K562 (cell line): ENCODE measurements around the gene NLK. TPM values are rescaled to one million over a fixed set of nuclear protein-coding genes. Genes with fewer than 3 reads are reported as not detected.

Experiments
- ADNP ChIP-seq: fragments of 200-800 bp; sonication (Bioruptor generic); IDR thresholded peaks from 2 replicates; pipeline ENCODE4 v1.6.1; 2016; ENCODE audit warnings: missing genetic modification characterization, missing compliant biosample characterization
- GTF2F1 ChIP-seq: IDR thresholded peaks from 2 replicates; pipeline ENCODE4 v1.6.1; 2011; ENCODE audit warnings: low read depth, low read length, improper control_type of control experiment
- HDAC8 ChIP-seq: fragments of 450-650 bp; IDR thresholded peaks from 2 replicates; pipeline ENCODE4 v1.6.1; 2016; ENCODE audit warnings: mild to moderate bottlenecking, missing genetic modification characterization, moderate library complexity, missing compliant biosample characterization
- HIVEP1 ChIP-seq: fragments of 250-450 bp; sonication (Bioruptor Pico); IDR thresholded peaks from 2 replicates; pipeline ENCODE4 v1.4.0; 2020; ENCODE audit warnings: mild to moderate bottlenecking
- KLF1 ChIP-seq: fragments of 450-650 bp; IDR thresholded peaks from 2 replicates; pipeline ENCODE4 v1.6.1; 2016; ENCODE audit warnings: missing genetic modification characterization, missing compliant biosample characterization
- MIER1 ChIP-seq: fragments of 450-650 bp; IDR thresholded peaks from 2 replicates; pipeline ENCODE4 v1.6.1; 2016; ENCODE audit warnings: antibody characterized with exemption, mild to moderate bottlenecking, low read depth
- SMAD4 ChIP-seq: fragments of 250-450 bp; sonication (Bioruptor Pico); conservative IDR thresholded peaks from 2 replicates; pipeline ENCODE4 v1.8.0; 2021; ENCODE audit warnings: inconsistent platforms, mild to moderate bottlenecking, moderate library complexity
- SNIP1 ChIP-seq: fragments of 450-650 bp; IDR thresholded peaks from 2 replicates; pipeline ENCODE4 v1.7.1; 2017; ENCODE audit warnings: low read depth, mild to moderate bottlenecking
- XRCC4 ChIP-seq: IDR thresholded peaks from one replicate; pipeline ENCODE4 v1.6.1; 2011; ENCODE audit not compliant: insufficient read depth, insufficient read length; ENCODE audit errors: extremely low read depth
- ZBTB8A ChIP-seq: fragments of 450-650 bp; IDR thresholded peaks from 2 replicates; pipeline ENCODE4 v1.6.1; 2018; ENCODE audit warnings: mild to moderate bottlenecking, moderate library complexity; ENCODE audit not compliant: partially characterized antibody
- ZNF232 ChIP-seq: sonication (generic); formaldehyde crosslinking; IDR thresholded peaks from 2 replicates; pipeline ENCODE4 v1.8.0; 2022; ENCODE audit warnings: mild to moderate bottlenecking, missing genetic modification reagents
- ZSCAN32 ChIP-seq: fragments of 450-650 bp; formaldehyde crosslinking; IDR thresholded peaks from 2 replicates; pipeline ENCODE4 v1.4.0; 2020; ENCODE audit warnings: mild to moderate bottlenecking, moderate library complexity
- polyA plus RNA-seq, 8 experiments: library from polyadenylated mRNA; depleted of rRNA in 4 of 8; stranded (reverse) in 5 of 8; unstranded in 3 of 8; fragments of >200 nt; fragmentation: Nextera tagmentation in 2 of 8; fragmentation: Illumina TruSeq in 1 of 8; extraction: Ambion mirVana in 2 of 8; extraction: Trizol in 1 of 8; gene quantifications; 2 replicates each; pipeline versions ENCODE4 v1.2.1 to v1.2.3, GENCODE V29; 2011 to 2014; ENCODE audit warnings: inconsistent platforms in 1 of 8, missing spikeins in 1 of 8
- total RNA-seq, 7 experiments: library from RNA; depleted of rRNA in 6 of 7; stranded (reverse); fragments of >200 nt in 6 of 7; fragmentation: Illumina TruSeq in 2 of 7; extraction: Trizol in 2 of 7; gene quantifications; 2 replicates each; pipeline versions ENCODE4 v1.2.1 to v1.2.3, GENCODE V29; 2011 to 2021; ENCODE audit warnings: low replicate concordance in 1 of 7
- TF ChIP-seq, protein P1 (sequence below): fragments of 450-650 bp; conservative IDR thresholded peaks from 2 replicates; pipeline ENCODE4 v1.6.1; 2016; ENCODE audit warnings: missing genetic modification characterization, low read depth, mild to moderate bottlenecking, missing compliant biosample characterization, moderate library complexity
- TF ChIP-seq, protein P2 (sequence below): fragments of 250-450 bp; sonication (Bioruptor Pico); IDR thresholded peaks from 2 replicates; pipeline ENCODE4 v1.5.0; 2020; ENCODE audit warnings: mild to moderate bottlenecking
- TF ChIP-seq, protein P3 (sequence below): fragments of 250-450 bp; sonication (Bioruptor Pico); IDR thresholded peaks from 2 replicates; pipeline ENCODE4 v1.5.0; 2021
- TF ChIP-seq, protein P4 (sequence below), 2 experiments: fragments of 450-650 bp in 1 of 2; sonication (generic) in 1 of 2; formaldehyde crosslinking in 1 of 2; IDR thresholded peaks; 2 replicates each; pipeline versions ENCODE4 v1.7.1 to v1.9.0; 2016 to 2022; ENCODE audit warnings: inconsistent platforms in 1 of 2, mild to moderate bottlenecking in 1 of 2, missing genetic modification reagents in 1 of 2

Gene NLK
- total and polyA plus RNA-seq, 9 of the 15 experiments (the other 6 are each of a cell fraction or from before 2014, with no cell fraction given), result 10.9 to 59.6 (median 26.7) TPM

DNA sequence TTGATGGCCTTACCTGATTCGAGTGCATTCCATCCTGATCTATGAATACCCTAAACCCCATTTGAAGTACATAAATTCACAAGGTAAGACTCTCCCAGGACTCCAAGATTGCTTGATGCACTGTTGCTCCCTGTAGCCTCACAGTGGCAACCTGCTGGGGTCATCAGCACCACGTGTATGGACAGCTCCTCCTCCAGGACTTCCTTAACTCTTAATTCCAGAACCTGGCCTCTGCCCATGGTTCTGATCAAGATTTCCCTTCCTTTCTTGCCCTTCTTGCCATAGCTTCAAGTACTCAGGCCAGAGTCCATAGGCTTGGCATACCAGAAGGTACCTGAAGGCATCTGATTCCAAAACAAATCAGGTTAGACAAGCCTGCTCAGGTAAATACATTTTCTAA is 34.0 kb upstream of the NLK start (continued):
- TF ChIP-seq XRCC4 (no peak), SNIP1 (no peak), ZSCAN32 (CRISPR knock-in tag) (no peak), GTF2F1 (no peak), ZNF232 (CRISPR knock-in tag) (no peak), MIER1 (peak; percentile 99), KLF1 (no peak), ZBTB8A (no peak), HIVEP1 (CRISPR knock-in tag) (no peak), ADNP (tag) (no peak), SMAD4 (CRISPR knock-in tag) (peak; percentile 62; the same call in 1 of the 2 replicates), HDAC8 (tag) (no peak)
- TF ChIP-seq, protein P1, sequence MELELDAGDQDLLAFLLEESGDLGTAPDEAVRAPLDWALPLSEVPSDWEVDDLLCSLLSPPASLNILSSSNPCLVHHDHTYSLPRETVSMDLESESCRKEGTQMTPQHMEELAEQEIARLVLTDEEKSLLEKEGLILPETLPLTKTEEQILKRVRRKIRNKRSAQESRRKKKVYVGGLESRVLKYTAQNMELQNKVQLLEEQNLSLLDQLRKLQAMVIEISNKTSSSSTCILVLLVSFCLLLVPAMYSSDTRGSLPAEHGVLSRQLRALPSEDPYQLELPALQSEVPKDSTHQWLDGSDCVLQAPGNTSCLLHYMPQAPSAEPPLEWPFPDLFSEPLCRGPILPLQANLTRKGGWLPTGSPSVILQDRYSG (tag), result peak; percentile 91
- TF ChIP-seq, protein P2, sequence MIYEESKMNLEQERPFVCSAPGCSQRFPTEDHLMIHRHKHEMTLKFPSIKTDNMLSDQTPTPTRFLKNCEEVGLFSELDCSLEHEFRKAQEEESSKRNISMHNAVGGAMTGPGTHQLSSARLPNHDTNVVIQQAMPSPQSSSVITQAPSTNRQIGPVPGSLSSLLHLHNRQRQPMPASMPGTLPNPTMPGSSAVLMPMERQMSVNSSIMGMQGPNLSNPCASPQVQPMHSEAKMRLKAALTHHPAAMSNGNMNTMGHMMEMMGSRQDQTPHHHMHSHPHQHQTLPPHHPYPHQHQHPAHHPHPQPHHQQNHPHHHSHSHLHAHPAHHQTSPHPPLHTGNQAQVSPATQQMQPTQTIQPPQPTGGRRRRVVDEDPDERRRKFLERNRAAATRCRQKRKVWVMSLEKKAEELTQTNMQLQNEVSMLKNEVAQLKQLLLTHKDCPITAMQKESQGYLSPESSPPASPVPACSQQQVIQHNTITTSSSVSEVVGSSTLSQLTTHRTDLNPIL (CRISPR knock-in tag), result no peak
- TF ChIP-seq, protein P3, sequence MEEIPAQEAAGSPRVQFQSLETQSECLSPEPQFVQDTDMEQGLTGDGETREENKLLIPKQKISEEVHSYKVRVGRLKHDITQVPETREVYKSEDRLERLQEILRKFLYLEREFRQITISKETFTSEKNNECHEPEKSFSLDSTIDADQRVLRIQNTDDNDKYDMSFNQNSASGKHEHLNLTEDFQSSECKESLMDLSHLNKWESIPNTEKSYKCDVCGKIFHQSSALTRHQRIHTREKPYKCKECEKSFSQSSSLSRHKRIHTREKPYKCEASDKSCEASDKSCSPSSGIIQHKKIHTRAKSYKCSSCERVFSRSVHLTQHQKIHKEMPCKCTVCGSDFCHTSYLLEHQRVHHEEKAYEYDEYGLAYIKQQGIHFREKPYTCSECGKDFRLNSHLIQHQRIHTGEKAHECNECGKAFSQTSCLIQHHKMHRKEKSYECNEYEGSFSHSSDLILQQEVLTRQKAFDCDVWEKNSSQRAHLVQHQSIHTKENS (CRISPR knock-in tag), result no peak
- TF ChIP-seq, protein P4, sequence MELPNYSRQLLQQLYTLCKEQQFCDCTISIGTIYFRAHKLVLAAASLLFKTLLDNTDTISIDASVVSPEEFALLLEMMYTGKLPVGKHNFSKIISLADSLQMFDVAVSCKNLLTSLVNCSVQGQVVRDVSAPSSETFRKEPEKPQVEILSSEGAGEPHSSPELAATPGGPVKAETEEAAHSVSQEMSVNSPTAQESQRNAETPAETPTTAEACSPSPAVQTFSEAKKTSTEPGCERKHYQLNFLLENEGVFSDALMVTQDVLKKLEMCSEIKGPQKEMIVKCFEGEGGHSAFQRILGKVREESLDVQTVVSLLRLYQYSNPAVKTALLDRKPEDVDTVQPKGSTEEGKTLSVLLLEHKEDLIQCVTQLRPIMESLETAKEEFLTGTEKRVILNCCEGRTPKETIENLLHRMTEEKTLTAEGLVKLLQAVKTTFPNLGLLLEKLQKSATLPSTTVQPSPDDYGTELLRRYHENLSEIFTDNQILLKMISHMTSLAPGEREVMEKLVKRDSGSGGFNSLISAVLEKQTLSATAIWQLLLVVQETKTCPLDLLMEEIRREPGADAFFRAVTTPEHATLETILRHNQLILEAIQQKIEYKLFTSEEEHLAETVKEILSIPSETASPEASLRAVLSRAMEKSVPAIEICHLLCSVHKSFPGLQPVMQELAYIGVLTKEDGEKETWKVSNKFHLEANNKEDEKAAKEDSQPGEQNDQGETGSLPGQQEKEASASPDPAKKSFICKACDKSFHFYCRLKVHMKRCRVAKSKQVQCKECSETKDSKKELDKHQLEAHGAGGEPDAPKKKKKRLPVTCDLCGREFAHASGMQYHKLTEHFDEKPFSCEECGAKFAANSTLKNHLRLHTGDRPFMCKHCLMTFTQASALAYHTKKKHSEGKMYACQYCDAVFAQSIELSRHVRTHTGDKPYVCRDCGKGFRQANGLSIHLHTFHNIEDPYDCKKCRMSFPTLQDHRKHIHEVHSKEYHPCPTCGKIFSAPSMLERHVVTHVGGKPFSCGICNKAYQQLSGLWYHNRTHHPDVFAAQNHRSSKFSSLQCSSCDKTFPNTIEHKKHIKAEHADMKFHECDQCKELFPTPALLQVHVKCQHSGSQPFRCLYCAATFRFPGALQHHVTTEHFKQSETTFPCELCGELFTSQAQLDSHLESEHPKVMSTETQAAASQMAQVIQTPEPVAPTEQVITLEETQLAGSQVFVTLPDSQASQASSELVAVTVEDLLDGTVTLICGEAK (IDR thresholded peaks at IDR 0.05), result peak; percentile 84
- TF ChIP-seq, protein P4 (CRISPR knock-in tag; IDR thresholded peaks at IDR 0.05), result peak; percentile 46; the same call in 1 of the 2 replicates
